Glutamatergic neuron (in vitro differentiated cells): ENCODE data around the gene ENPP7. TPM values are rescaled to one million over a fixed set of nuclear protein-coding genes. Genes with fewer than 3 reads are reported as not detected.

Experiments
- DNase-seq: peaks from one replicate; pipeline ENCODE4 v3.0.0; 2022
- H3K27ac Mint-ChIP-seq: one replicate; pipeline ENCODE4 v1.8.0; 2020; ENCODE audit warnings: mild to moderate bottlenecking, mixed read lengths, inconsistent platforms; ENCODE audit not compliant: unreplicated experiment
- H3K27me3 Mint-ChIP-seq: one replicate; pipeline ENCODE4 v1.8.0; 2020; ENCODE audit warnings: mild to moderate bottlenecking, moderate library complexity, mixed read lengths, inconsistent platforms; ENCODE audit not compliant: unreplicated experiment
- H3K36me3 Mint-ChIP-seq: one replicate; pipeline ENCODE4 v1.8.0; 2020; ENCODE audit warnings: mild to moderate bottlenecking, mixed read lengths, inconsistent platforms; ENCODE audit not compliant: unreplicated experiment
- H3K4me1 Mint-ChIP-seq: one replicate; pipeline ENCODE4 v1.8.0; 2020; ENCODE audit warnings: mild to moderate bottlenecking, low read depth, mixed read lengths, inconsistent platforms; ENCODE audit not compliant: unreplicated experiment
- H3K4me3 Mint-ChIP-seq: one replicate; pipeline ENCODE4 v1.8.0; 2020; ENCODE audit warnings: mild to moderate bottlenecking, mixed read lengths, inconsistent platforms; ENCODE audit not compliant: unreplicated experiment
- H3K9me3 Mint-ChIP-seq: one replicate; pipeline ENCODE4 v1.8.0; 2020; ENCODE audit warnings: mild to moderate bottlenecking, moderate library complexity, mixed read lengths, inconsistent platforms; ENCODE audit not compliant: unreplicated experiment
- CTCF ChIP-seq: fragments of 200-600 bp; sonication (generic); IDR thresholded peaks from one replicate; pipeline ENCODE4 v1.5.0; 2021; ENCODE audit not compliant: partially characterized antibody, unreplicated experiment
- total RNA-seq: library from RNA; stranded (reverse); fragmentation: NEBNext Ultra II Directional; extraction: Animal tissue kit (Norgen Biotek cat#: 25700); gene quantifications from one replicate; pipeline ENCODE4 v1.2.1, GENCODE V29; 2021; ENCODE audit not compliant: unreplicated experiment

ENPP7 gene
- total RNA-seq, 1 donor from 2014 or later, result not detected

- H3K27ac Mint-ChIP-seq, result no peak overlapping the region
- H3K4me1 Mint-ChIP-seq, result peaks cover 24% of the 10 kb centered on the region
- H3K9me3 Mint-ChIP-seq, result peaks cover 14% of the 10 kb centered on the region
- H3K27me3 Mint-ChIP-seq, result peaks cover 19% of the 10 kb centered on the region
- H3K4me3 Mint-ChIP-seq, result no peak overlapping the region
- no peak for DNase-seq
- H3K36me3 Mint-ChIP-seq, result no peaks in the 10 kb centered on the region
- TF ChIP-seq CTCF, result no peak
Measured at GRCh38 chr17:79691931-79692330, 38.8 kb upstream of the ENPP7 start.

GRCh38 chr17:79693419-79693818, 37.3 kb upstream of the ENPP7 start:
- peaks cover 18% of the 10 kb centered on the region for H3K27me3 Mint-ChIP-seq
- H3K27ac Mint-ChIP-seq, result no peak overlapping the region
- no peak for TF ChIP-seq CTCF
- no peak for DNase-seq
- H3K9me3 Mint-ChIP-seq, result peaks cover 12% of the 10 kb centered on the region
- H3K36me3 Mint-ChIP-seq, result no peaks in the 10 kb centered on the region
- peaks cover 24% of the 10 kb centered on the region for H3K4me1 Mint-ChIP-seq
- H3K4me3 Mint-ChIP-seq, result no peak overlapping the region

- Mint-ChIP-seq H3K9me3 (peaks cover 8% of the 10 kb centered on the region), H3K27me3 (peaks cover 18% of the 10 kb centered on the region), H3K4me3 (no peak overlapping the region), H3K36me3 (no peaks in the 10 kb centered on the region), H3K4me1 (peaks cover 22% of the 10 kb centered on the region), H3K27ac (no peak overlapping the region)
- TF ChIP-seq CTCF, result no peak
- no peak for DNase-seq
Measured at GRCh38 chr17:79695293-79695790, 35.4 kb upstream of the ENPP7 start.

- Mint-ChIP-seq H3K27me3 (peaks cover 17% of the 10 kb centered on the region), H3K9me3 (peaks cover 6% of the 10 kb centered on the region), H3K27ac (no peak overlapping the region), H3K36me3 (no peaks in the 10 kb centered on the region), H3K4me3 (no peak overlapping the region), H3K4me1 (peaks cover 20% of the 10 kb centered on the region)
- no peak for DNase-seq
- TF ChIP-seq CTCF, result no peak
Measured at GRCh38 chr17:79695797-79696609, 34.7 kb upstream of the ENPP7 start.

GRCh38 chr17:79696610-79696982, 34.1 kb upstream of the ENPP7 start:
- Mint-ChIP-seq H3K27ac (no peak overlapping the region), H3K36me3 (no peaks in the 10 kb centered on the region), H3K4me3 (no peak overlapping the region), H3K9me3 (peaks cover 5% of the 10 kb centered on the region), H3K4me1 (peaks cover 19% of the 10 kb centered on the region), H3K27me3 (peaks cover 15% of the 10 kb centered on the region)
- no peak for TF ChIP-seq CTCF
- DNase-seq, result no peak
